GM18861 (cell line): ENCODE measurements around the gene SLITRK3.
"Not testable (repeated sequence)": the region's sequence is repeated elsewhere in the genome, so short reads cannot be mapped to it uniquely, and the experiment has no call there.

Experiments used
- ATAC-seq: cut with Tn5 transposase; IDR thresholded peaks from one replicate; pipeline ENCODE4 v1.9.1; 2021; ENCODE audit not compliant: unreplicated experiment

The SLITRK3 gene

DNA sequence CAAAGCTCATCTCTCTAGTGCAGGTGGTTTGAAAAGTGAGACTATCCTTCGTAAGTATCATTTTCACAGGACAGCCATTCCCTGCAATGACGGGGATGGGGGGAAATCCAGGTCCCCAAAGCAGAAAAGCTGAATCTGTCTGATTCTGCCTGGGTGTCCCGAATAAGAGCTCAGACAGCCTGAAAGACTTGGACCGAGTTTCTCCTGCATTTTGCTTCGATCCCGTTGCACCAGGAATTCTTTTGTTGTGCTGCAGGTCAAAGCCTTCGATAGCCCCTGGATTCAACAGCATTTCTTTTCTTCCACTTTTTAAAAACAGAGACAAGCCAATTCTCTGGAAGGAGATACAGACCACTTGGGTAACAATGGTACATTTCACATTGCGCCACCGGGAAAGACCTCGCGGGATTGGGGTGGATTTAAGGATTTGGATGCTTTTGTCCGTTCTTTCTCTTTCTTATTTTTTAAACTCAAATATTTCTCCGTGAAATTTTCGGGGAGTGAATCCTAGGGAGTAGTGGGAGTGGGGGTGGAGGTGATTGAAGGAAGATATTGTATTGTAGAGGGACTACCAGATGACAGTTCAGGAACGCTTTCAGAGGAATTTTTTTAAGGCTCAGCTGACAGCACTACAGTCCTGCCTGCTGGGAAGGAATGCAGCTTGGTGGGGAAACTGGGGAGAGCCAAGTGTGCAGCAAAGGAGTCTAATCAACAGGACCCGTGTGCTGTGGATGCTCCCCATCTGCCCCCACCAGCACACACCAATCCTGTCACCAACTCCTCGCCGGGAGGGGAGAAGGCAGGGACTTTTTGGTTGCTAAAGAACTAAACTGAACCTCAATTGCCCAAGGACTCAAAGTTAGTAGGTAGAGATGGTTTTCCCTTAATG is 2.6 kb downstream of the SLITRK3 start:
- ATAC-seq: no peak

DNA sequence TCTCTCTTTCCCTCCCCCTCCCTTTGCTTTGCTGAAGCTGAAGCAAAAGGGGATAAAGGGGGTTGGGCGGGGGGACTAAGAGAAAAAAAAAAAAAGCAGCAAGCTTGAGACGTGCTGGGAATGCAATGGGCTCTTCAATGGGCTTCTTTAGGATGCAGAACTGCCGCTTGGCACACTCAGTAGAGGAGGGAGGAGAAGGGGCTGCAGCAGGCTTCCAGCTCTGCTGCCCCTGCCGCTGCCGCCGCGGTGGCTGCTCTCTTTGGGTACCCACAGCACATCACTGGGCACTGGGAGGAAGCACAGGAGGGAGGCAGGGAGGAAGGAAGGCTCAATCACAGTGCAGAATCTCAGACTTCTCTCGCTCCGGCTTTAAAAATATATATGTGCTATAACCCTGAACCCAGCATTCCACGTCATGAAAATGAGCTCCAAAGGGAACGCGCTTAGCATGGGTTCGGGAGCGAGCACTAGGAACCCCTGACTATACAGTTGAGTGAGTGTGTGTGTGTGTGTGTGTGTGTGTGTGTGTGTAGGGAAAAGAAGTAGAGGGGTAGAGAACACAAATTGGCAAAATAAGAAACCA is 3.5 kb downstream of the SLITRK3 start:
- ATAC-seq: no peak

DNA sequence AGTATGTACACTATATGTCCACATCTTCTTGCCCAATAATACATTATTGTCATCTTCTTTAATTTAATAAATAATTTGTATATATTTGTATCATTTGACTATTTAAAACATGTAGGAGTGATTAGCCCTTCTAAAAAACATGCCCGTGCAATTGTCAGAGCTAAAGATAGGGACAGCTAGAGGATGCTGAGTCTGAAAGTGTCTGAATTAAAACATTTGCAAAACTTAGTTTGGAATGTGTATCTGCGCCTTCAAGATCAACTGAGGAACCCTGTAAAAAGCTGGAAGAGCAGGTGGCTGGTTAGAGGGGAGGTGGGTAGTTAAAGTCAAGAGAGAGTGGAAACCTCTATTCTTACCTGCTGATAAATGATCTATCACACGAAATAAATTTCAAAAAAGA is 4.7 kb downstream of the SLITRK3 start:
- ATAC-seq: no peak

DNA sequence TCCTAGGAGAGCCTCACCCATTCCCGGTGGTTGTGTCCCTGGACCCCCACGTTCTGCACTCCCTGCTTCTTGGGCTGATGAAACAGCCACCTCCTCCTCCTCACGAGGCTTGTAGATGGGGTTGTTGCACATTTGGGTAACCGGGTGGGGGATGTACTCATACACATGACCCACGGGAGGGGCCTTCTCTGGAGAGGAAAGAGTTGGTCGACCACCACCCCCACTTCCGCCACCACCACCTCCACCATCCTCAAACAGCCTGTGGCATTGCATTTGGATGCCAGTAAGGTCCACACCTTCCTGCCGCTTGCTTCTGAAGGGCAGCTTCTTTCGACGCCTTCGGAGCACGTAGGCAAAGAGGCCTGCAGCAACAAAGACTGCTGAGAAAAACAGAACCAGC is 7.7 kb downstream of the SLITRK3 start:
- ATAC-seq: no peak

DNA sequence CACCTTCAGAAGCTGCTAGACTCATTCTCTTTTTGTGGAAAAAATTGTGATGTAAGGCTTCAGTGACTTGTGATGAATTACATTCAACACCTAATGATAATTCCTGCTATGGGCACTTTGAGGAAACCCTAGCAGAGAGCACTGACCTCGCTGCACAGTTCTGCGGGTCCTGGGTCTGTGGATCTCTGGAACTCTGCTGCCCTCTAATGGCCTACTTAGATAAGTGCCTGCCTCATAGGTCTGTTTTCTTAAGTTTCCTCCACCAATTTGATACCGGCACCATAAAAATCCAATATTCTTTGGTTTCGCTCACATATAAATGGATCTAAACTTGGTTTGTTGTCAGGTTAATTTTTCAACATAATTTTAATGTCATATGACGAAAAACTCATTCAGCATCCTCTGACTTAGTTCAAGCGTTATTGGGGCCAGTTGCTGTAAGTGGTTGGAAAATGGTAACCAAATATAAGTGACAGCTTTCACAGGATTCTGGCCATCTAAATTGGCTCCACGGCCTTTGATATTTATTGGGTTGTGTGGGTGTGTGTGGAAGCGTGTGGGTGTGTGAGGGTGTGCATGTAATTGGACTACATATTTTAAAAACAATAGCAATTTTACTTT is 10.4 kb downstream of the SLITRK3 start:
- ATAC-seq: peak; percentile 95

DNA sequence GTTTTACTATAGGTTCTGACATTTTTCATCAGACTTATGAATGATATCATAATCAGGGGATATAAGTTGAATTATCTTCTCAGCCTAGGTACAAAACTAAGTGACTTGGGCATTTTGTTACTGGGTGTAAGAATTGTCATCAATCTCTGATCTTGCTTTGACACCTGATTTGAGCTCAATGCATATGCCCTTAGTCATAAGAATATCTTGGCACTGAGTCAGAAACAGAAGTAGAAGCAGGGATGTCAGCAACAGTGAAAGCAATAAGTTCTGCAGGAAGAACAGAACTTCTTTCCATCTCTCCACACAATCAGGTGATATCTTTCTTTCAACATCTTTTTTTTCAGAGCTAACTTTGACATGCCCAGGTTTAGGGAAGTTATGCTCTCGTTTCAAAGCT is 14.6 kb downstream of the SLITRK3 start:
- ATAC-seq: no peak

DNA sequence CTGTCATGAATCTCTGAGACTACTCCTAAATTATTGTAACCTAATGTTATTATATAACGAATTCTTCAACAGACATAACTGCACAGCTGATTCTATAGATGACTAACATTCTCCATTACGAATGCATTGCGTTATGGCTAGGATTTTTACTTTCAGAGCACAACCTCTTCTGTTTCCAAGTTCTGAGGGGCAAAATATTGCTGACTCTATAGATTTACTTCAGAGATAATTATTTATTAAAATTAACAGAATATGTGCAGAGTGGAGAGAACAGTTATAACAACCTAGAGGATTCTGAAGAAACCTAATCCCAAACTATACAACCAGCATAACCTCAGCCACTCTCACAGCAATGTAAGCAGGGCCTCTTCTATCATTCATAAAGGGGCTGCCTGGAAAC is 25.9 kb downstream of the SLITRK3 start:
- no peak for ATAC-seq

DNA sequence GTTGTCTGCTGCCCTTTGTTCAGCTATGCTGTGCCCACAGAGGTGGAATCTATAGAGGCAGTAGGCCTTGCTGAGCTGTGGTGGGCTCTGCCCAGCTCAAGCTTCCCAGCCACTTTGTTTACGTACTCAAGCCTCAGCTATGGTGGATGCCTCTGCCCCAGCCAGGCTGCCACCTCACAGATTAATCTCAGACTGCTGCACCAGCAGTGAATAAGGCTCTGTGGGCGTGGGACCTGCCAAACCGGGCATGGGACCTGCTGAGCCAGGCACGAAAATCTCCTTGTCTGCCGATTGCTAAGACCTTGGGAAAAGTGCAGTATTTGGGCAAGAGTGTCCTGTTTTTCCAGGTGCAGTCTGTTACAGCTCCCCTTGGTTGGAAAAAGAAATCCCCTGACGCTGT is 26.8 kb downstream of the SLITRK3 start:
- no peak for ATAC-seq

DNA sequence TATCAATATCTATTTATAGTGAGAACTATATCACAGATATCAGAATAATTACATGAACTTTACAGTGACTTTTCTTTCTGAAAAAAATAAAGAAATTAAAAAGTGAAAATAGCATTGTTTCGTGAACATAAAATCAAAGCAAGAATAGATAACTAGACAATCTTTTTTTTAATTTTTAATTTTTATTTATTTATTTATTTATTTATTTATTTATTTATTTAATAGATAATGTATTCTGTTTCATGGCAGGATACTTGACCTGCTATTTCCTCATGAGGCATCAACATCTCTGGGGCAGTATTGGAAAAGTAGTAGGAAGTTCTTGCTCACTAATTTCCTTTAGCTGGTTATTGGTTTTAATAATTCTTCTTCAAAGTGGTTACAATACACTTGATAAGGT is 33.3 kb downstream of the SLITRK3 start:
- ATAC-seq: no peak

DNA sequence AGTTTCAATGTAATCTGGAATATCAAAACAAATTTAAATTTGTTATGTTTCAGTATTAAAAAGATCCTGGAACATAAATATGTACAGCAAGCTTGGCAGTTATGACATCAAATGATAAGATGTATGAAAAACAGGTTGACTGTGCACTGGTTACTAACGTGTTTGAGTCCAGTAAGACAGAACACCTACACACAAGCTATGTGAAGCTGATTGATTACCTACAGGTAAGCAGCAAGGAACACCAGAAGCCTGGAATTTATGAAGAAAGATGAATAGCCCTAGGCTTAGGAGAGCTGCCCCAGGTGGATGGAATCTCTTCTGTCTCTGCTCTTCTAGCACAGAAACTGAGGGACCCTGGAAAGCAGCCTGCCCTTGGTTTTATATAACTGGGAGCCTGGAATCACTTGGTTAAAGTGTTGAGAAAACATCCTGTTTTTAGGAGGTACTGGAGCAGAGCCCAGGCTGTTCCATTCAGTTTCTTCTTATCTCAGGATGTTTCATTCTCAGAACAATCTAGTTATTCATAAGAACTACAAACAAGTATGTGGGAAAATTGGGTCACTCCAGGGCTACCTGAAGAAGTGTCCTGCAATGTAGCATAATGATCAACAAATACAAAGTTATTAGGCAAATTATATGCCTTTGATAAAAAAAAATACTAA is 36.3 kb downstream of the SLITRK3 start:
- no peak for ATAC-seq

DNA sequence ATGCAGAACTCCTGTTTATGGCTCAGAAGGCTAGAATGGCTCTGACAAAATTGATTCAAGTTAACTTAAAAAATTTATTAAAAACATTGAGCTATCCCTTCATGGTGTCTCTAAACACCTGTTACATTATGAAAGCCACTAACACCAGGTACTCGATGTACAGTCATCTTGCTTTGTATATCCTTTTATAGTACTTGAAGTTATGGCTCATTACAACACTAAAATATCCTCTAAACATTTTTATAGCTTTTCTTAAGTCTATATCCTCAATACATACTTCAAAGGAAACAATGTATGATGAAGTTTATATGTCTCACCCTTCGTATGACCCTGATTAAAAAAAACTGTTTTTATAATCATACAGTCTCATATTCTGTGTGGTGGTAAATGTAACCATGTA is 38.2 kb downstream of the SLITRK3 start:
- ATAC-seq: no peak

DNA sequence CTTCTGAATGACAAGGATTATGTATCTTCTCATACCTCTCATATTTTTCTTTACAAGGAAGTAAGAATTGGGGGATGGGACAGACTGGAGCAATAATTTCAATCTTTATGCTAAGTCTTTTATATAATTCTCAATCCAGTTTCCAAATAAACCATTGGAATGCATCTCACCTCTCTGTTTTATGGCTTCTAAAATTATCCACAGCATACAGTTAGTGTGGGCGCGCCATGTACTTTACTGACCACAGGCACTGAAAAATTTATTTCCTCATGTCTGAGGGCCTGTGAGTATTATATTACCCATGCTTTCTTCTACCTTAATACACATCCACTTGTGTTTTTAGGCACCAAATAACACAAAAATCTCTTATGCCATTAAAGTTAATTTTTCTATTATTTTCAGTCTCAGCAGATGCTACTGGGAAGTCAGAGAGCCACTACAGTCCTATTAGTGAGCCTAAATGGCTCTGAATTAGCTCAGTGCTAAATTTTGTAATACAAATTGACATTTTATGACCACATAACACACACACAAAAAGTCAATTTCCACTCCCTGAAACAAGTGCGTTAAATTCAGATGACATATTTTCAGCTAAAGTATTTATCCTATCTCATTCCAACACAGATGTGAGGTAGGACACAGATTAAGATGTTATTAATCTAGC is 39.3 kb downstream of the SLITRK3 start:
- ATAC-seq: no peak

DNA sequence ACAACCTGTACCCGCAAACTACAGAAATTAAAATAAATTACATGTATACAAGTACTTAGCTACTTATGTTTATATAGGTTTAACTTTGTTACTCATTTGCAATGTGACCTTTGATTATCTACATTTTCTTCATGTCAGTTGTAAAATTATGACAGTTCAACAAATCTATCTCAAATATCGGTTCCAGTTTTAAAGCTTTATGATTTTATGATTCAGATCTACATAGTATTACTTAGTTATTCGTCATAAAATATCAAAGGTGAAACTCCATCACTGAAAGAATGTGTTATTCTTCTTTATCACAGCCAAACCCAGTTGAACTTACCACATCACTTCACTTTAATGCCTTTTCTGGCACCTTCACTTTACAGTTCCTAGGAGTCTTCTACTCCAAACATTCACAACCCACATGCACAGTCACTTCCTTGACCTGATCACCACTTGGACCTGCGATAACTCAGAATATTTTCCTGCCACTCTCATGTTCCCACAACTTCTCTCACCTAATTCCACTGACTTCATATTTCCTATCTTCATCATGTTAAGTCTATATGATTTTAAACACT is 47.2 kb downstream of the SLITRK3 start:
- no peak for ATAC-seq

DNA sequence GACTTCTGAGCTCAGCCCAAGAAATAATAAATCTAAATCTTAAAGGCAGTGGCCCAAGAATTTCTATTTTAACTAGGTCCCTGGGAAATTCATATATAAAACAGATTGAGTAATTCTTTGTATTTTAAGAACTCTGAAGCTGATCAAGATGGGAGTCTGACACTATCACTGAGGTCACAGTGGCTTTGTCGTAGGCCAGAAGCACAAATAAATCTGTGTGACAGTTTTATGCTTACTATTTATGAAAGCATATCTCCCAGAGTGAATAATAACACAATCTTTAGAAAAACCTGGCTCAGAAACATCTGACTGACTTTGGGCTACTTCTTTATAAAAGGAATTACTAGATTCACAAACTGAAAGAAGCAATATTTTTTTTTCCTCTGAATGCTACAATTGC is 51.9 kb downstream of the SLITRK3 start:
- ATAC-seq: no peak

DNA sequence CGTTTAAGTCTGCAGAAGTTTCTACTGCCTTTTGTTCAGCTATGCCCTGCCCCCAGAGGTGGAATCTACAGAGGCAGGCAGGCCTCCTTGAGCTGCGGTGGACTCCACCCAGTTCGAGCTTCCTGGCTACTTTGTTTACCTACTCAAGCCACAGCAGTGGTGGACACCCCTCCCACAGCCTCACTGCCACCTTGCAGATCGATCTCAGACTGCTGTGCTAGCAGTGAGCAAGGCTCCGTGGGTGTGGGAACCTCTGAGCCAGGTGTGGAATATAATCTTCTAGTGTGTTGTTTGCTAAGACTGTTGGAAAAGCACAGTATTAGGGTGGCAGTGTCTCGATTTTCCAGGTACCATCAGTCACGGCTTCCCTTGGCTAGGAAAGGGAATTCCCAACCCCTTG is 56.3 kb downstream of the SLITRK3 start:
- not testable (repeated sequence) for ATAC-seq
